HCT116 (cell line): ENCODE results near the gene MBD3L5.

Experiments used
- CEBPB ChIP-seq: IDR thresholded peaks from 2 replicates; pipeline ENCODE4 v1.6.1; 2012; ENCODE audit warnings: low read depth
- CTCF ChIP-seq, 3 experiments: fragments of 200-600 bp in 1 of 3; sonication (generic) in 1 of 3; IDR thresholded peaks in 2 of 3; conservative IDR thresholded peaks in 1 of 3; 2 replicates each; pipeline ENCODE4 v1.5.1; 2012 to 2017; ENCODE audit warnings: low read depth in 2 of 3, low read length in 2 of 3, antibody characterized with exemption in 1 of 3, borderline replicate concordance in 1 of 3, control low read depth in 1 of 3, mild to moderate bottlenecking in 1 of 3, mixed read lengths in 1 of 3, mixed run types in 1 of 3, moderate library complexity in 1 of 3; ENCODE audit not compliant: insufficient read depth in 1 of 3
- EZH2 ChIP-seq: fragments of 200-600 bp; sonication (generic); IDR thresholded peaks from 2 replicates; pipeline ENCODE4 v1.6.1; 2017; ENCODE audit warnings: antibody characterized with exemption, mixed run types
- EZH2phosphoT487 ChIP-seq: fragments of 200-600 bp; IDR thresholded peaks from 2 replicates; pipeline ENCODE4 v1.6.1; 2018; ENCODE audit warnings: antibody characterized with exemption, borderline replicate concordance
- JUND ChIP-seq: IDR thresholded peaks from 2 replicates; pipeline ENCODE4 v1.6.1; 2012
- MAX ChIP-seq: IDR thresholded peaks from 2 replicates; pipeline ENCODE4 v1.6.1; 2012
- POLR2A ChIP-seq: IDR thresholded peaks from 2 replicates; pipeline ENCODE4 v1.7.0; 2011; ENCODE audit warnings: borderline replicate concordance; ENCODE audit not compliant: insufficient read depth, insufficient read length; ENCODE audit errors: extremely low read depth
- POLR2AphosphoS5 ChIP-seq: IDR thresholded peaks from 2 replicates; pipeline ENCODE4 v1.6.1; 2011; ENCODE audit warnings: mild to moderate bottlenecking, low read depth, low read length, moderate library complexity
- REST ChIP-seq: IDR thresholded peaks from 2 replicates; pipeline ENCODE4 v1.6.1; 2012; ENCODE audit warnings: low read depth
- SIN3A ChIP-seq: IDR thresholded peaks from 2 replicates; pipeline ENCODE4 v1.6.1; 2012; ENCODE audit warnings: low read depth
- SP1 ChIP-seq: IDR thresholded peaks from 2 replicates; pipeline ENCODE4 v1.6.1; 2012; ENCODE audit warnings: low read depth
- SRF ChIP-seq: IDR thresholded peaks from 2 replicates; pipeline ENCODE4 v1.6.1; 2012; ENCODE audit warnings: low read depth
- YY1 ChIP-seq: IDR thresholded peaks from 2 replicates; pipeline ENCODE4 v1.6.1; 2011; ENCODE audit warnings: low read length, low read depth, moderate library complexity, mild to moderate bottlenecking; ENCODE audit not compliant: insufficient replicate concordance; ENCODE audit errors: extremely low read depth
- ZNF274 ChIP-seq: fragments of 200-500 bp; sonication (Bioruptor generic); IDR thresholded peaks from 2 replicates; pipeline ENCODE4 v1.6.1; 2014; ENCODE audit warnings: mild to moderate bottlenecking, low read depth, low read length, inconsistent platforms

- TF ChIP-seq POLR2A (no peak), JUND (no peak), REST (no peak), CTCF (IDR thresholded peaks at IDR 0.05 in 2 of 3, conservative IDR thresholded peaks at IDR 0.05 in 1 of 3; ENCODE audit: borderline replicate concordance in 1 of 3, insufficient read depth in 1 of 3, low read depth in 2 of 3, low read length in 2 of 3) (no peak), EZH2 (no peak), SIN3A (no peak), ZNF274 (no peak), SP1 (no peak), POLR2AphosphoS5 (no peak), YY1 (no peak), EZH2phosphoT487 (no peak), MAX (no peak), CEBPB (no peak), SRF (no peak)
These were observed 47.6 kb downstream of the MBD3L5 start for GRCh38 chr19:7078008-7078407.
